Endothelial cell of umbilical vein (primary cell): ENCODE data around the gene CACNA2D3.

Experiments
- CTCF ChIP-seq, 2 donors: IDR thresholded peaks; 1 replicate in 1 of 2; 2 replicates in 1 of 2; pipeline ENCODE4 v1.5.1; 2011; ENCODE audit warnings: low read length in 2 of 2, mild to moderate bottlenecking in 2 of 2, moderate library complexity in 2 of 2, control low read depth in 1 of 2, inconsistent platforms in 1 of 2, low read depth in 1 of 2; ENCODE audit not compliant: insufficient read depth in 1 of 2; ENCODE audit errors: extremely low read depth in 1 of 2
- POLR2A ChIP-seq: IDR thresholded peaks from 2 replicates; pipeline ENCODE4 v1.6.1; 2012; ENCODE audit warnings: low read depth, mild to moderate bottlenecking, control low read depth, low read length

GRCh38 chr3:54171509-54171908 lies 49.2 kb downstream of the CACNA2D3 start:
- no peak for TF ChIP-seq CTCF (IDR thresholded peaks at IDR 0.05; ENCODE audit: extremely low read depth in 1 of 2, insufficient read depth in 1 of 2, low read depth in 1 of 2, low read length in 2 of 2)
- TF ChIP-seq POLR2A = no peak
